ENCODE data around the gene LRRC7. TPM values are rescaled to one million over a fixed set of nuclear protein-coding genes. Genes with fewer than 3 reads are reported as not detected.

LRRC7 gene
- total RNA-seq, 1 donor from 2014 or later, result not detected

DNA sequence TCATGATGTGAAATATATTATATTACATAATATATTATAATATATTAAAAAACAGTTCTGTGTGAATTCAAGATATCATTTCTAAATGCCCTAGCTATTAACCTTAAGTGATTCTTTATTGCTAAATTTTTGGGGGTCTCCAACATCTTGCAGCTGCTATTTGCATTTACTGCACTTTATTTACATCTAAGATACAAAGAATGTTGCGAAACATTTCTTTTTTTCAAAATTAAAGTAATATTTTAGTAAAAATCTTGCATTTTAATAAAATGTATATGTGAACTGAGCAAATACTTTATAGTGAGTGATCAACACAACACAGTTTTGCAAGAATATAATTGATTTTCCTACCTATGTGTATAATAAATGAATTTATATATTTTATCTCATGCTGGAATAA lies 456.6 kb downstream of the LRRC7 start:
- Mint-ChIP-seq H3K27me3 (no peaks in the 10 kb centered on the region), H3K4me3 (no peak overlapping the region), H3K36me3 (ENCODE audit: low read depth) (no peaks in the 10 kb centered on the region), H3K9me3 (no peaks in the 10 kb centered on the region), H3K4me1 (no peaks in the 10 kb centered on the region), H3K27ac (no peak overlapping the region)
- no peak for ATAC-seq (ENCODE audit: low read depth)
- ChIA-PET POLR2A (no interaction called here), CTCF (no interaction called here)
- intact Hi-C loops (cut with micrococcal nuclease), result no loop called here
- no peak for DNase-seq
- TF ChIP-seq, protein P1, sequence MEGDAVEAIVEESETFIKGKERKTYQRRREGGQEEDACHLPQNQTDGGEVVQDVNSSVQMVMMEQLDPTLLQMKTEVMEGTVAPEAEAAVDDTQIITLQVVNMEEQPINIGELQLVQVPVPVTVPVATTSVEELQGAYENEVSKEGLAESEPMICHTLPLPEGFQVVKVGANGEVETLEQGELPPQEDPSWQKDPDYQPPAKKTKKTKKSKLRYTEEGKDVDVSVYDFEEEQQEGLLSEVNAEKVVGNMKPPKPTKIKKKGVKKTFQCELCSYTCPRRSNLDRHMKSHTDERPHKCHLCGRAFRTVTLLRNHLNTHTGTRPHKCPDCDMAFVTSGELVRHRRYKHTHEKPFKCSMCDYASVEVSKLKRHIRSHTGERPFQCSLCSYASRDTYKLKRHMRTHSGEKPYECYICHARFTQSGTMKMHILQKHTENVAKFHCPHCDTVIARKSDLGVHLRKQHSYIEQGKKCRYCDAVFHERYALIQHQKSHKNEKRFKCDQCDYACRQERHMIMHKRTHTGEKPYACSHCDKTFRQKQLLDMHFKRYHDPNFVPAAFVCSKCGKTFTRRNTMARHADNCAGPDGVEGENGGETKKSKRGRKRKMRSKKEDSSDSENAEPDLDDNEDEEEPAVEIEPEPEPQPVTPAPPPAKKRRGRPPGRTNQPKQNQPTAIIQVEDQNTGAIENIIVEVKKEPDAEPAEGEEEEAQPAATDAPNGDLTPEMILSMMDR (IDR thresholded peaks at IDR 0.05), result no peak

DNA sequence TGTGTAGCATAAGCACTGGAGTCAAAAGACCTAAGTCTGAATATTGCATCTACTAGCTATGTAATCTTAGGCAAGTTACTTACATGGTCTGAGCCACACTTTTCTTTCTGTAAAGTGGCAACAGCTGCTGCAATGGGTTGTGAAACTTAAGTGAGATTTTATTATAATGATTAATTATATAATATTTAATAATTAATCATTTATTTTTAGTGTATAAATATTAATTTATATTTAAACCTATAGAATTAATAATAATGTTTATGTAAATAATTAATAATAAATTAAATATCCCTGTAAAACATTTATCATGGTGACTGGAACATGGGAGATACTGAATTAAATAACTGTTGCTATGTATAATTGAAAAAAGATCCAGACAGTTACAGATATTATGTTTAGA lies 457.3 kb downstream of the LRRC7 start:
- no peaks in the 10 kb centered on the region for H3K9me3 Mint-ChIP-seq
- ChIA-PET POLR2A (no interaction called here), CTCF (no interaction called here)
- peaks cover 3% of the 10 kb centered on the region for H3K4me1 Mint-ChIP-seq
- DNase-seq (no peak), ATAC-seq (ENCODE audit: low read depth) (no peak)
- H3K4me3 Mint-ChIP-seq, result no peak overlapping the region
- H3K36me3 Mint-ChIP-seq (ENCODE audit: low read depth), result no peaks in the 10 kb centered on the region
- H3K27me3 Mint-ChIP-seq, result no peaks in the 10 kb centered on the region
- TF ChIP-seq, protein P1 (IDR thresholded peaks at IDR 0.05), result no peak
- no peak overlapping the region for H3K27ac Mint-ChIP-seq
- intact Hi-C loops (cut with micrococcal nuclease), result no loop called here

DNA sequence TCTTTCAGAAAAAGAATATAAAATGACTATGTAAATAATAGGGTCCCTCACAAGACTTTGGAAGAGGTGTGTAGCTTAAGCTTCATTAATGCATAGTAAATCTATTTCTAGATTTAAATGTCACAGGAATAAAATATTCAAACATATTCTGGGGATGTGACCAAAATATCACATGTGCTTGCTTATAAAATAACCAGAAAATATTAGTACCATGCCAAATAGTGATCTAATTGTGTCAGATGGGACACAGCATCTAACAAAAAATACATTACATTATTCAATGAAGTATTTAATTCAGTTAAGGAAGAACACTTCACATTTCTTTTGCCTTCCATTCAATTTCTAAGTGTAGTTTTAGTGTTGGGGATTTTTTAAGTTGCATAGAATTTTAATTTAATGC lies 458.1 kb downstream of the LRRC7 start:
- Mint-ChIP-seq H3K4me3 (no peak overlapping the region), H3K27ac (no peak overlapping the region), H3K36me3 (ENCODE audit: low read depth) (no peaks in the 10 kb centered on the region), H3K4me1 (peaks cover 4% of the 10 kb centered on the region), H3K9me3 (no peaks in the 10 kb centered on the region), H3K27me3 (no peaks in the 10 kb centered on the region)
- ChIA-PET POLR2A (no interaction called here), CTCF (no interaction called here)
- intact Hi-C loops (cut with micrococcal nuclease), result no loop called here
- TF ChIP-seq, protein P1 (IDR thresholded peaks at IDR 0.05), result no peak
- no peak for ATAC-seq (ENCODE audit: low read depth)
- DNase-seq, result no peak

DNA sequence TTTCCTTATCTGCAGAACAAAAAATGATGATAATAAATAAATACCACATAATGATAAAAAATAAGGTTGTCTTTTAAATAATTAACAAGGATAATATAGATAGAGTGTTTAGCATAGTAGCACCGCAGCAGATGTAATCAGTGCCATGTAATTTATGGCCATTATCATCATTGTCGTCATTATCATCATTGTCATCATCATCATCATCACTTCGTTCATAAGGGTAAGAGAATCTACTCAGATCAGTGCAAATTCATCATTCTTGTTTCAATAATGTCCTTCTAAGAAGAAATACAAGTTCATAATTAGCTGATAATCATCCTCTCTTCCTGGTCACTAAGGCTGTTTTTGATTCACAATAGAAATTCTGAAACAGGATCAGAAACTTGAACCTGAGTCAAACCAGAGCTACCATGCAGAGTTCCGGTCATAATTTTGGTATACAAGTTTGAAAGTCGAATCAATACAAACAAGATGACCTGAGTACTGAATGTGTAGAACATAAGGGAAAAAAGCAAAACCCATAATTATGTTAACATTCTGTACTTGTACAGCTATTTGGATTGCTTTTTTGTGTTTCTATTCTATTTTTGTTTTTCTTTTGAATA lies 465.6 kb downstream of the LRRC7 start:
- ATAC-seq (ENCODE audit: low read depth) (no peak), DNase-seq (no peak)
- CTCF ChIA-PET, result no interaction called here
- TF ChIP-seq, protein P1 (IDR thresholded peaks at IDR 0.05), result no peak
- intact Hi-C loops (cut with micrococcal nuclease), result no loop called here
- Mint-ChIP-seq H3K9me3 (no peaks in the 10 kb centered on the region), H3K27me3 (no peaks in the 10 kb centered on the region), H3K4me1 (peaks cover 4% of the 10 kb centered on the region), H3K36me3 (ENCODE audit: low read depth) (no peaks in the 10 kb centered on the region), H3K4me3 (no peak overlapping the region), H3K27ac (no peak overlapping the region)
- POLR2A ChIA-PET, result no interaction called here

DNA sequence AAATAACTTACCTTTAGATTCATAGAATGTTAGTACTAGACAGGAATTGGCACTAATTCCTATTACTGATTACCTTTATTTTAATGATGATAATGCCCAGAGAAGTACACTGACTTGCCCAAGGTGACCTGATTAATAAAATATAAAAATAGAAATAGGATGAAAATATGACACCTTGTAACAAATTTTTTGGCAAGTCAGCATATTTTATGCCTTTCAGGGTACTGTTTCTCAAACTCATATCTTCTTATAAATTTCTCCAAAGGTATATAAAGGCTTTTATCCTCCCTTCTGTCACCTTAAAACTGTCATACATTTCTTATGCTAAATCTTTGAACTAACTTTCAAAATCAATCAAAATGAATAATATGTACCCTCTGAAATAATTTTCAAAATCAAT lies 466.2 kb downstream of the LRRC7 start:
- intact Hi-C loops (cut with micrococcal nuclease), result no loop called here
- TF ChIP-seq, protein P1 (IDR thresholded peaks at IDR 0.05), result no peak
- DNase-seq, result no peak
- H3K27me3 Mint-ChIP-seq, result no peaks in the 10 kb centered on the region
- CTCF ChIA-PET, result no interaction called here
- no peaks in the 10 kb centered on the region for H3K36me3 Mint-ChIP-seq (ENCODE audit: low read depth)
- no peak overlapping the region for H3K27ac Mint-ChIP-seq
- H3K4me3 Mint-ChIP-seq, result no peak overlapping the region
- peaks cover 4% of the 10 kb centered on the region for H3K4me1 Mint-ChIP-seq
- no peak for ATAC-seq (ENCODE audit: low read depth)
- POLR2A ChIA-PET, result no interaction called here
- H3K9me3 Mint-ChIP-seq, result no peaks in the 10 kb centered on the region
